ENCODE data around the gene CFAP45.

CFAP45 gene

GRCh38 chr1:159872891-159873290, 27.1 kb downstream of the CFAP45 start:
- Histone ChIP-seq H2AFZ (ENCODE audit: low read length) (no peak overlapping the region), H3K27ac (ENCODE audit: low read depth, low read length, poor library complexity, severe bottlenecking) (no peak overlapping the region), H3K9me3 (ENCODE audit: low read length) (no peaks in the 10 kb centered on the region), H3K36me3 (ENCODE audit: insufficient read depth, low read length) (no peaks in the 10 kb centered on the region), H4K20me1 (ENCODE audit: insufficient read depth, low read length) (no peaks in the 10 kb centered on the region), H3F3A (ENCODE audit: insufficient read depth, low read length) (no peaks in the 10 kb centered on the region), H3K4me1 (ENCODE audit: insufficient read depth, low read length, severe bottlenecking) (no peaks in the 10 kb centered on the region), H3K9me2 (ENCODE audit: low read depth, low read length) (no peaks in the 10 kb centered on the region), H3K27me3 (ENCODE audit: insufficient read depth, low read length) (no peaks in the 10 kb centered on the region; the same call in 1 of the 2 replicates), H3K79me2 (ENCODE audit: insufficient read depth, low read length) (no peaks in the 10 kb centered on the region), H3K4me2 (ENCODE audit: low read length) (no peak overlapping the region), H3K9ac (ENCODE audit: low read length) (no peak overlapping the region), H3K4me3 (ENCODE audit: low read depth, low read length, poor library complexity, severe bottlenecking) (no peak overlapping the region)
- TF ChIP-seq EZH2 (IDR thresholded peaks at IDR 0.05; ENCODE audit: borderline replicate concordance, low read length) (no peak), CTCF (IDR thresholded peaks at IDR 0.05; ENCODE audit: low read length) (no peak)

DNA sequence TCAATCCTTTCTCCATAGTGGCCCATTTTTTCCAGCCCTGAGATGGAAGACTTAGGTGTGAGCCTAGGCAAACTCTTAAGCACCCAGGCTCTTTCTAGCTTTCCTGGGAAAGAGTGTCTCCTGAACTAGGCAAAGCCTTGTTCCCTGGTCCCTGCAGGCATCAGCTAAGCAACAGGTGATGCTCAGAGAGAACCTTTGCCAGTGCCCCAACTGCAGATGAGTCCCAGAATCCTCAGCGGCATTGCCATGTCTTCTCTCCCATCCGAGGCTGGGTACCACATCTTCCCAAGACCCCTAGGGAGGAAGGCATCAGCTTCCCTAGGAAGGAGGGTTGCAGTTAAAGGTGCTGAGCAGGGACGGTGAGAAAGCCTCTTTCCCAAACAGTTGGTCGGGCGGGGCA, 29.3 kb downstream of the CFAP45 start:
- Histone ChIP-seq H3K4me1 (ENCODE audit: insufficient read depth, low read length, severe bottlenecking) (no peaks in the 10 kb centered on the region), H3K9me3 (ENCODE audit: low read length) (no peaks in the 10 kb centered on the region), H3K27me3 (ENCODE audit: insufficient read depth, low read length) (no peaks in the 10 kb centered on the region; the same call in 1 of the 2 replicates), H4K20me1 (ENCODE audit: insufficient read depth, low read length) (no peaks in the 10 kb centered on the region), H3F3A (ENCODE audit: insufficient read depth, low read length) (no peaks in the 10 kb centered on the region), H3K9ac (ENCODE audit: low read length) (no peak overlapping the region), H3K36me3 (ENCODE audit: insufficient read depth, low read length) (no peaks in the 10 kb centered on the region), H3K9me2 (ENCODE audit: low read depth, low read length) (no peaks in the 10 kb centered on the region), H3K4me3 (ENCODE audit: low read depth, low read length, poor library complexity, severe bottlenecking) (no peak overlapping the region), H3K27ac (ENCODE audit: low read depth, low read length, poor library complexity, severe bottlenecking) (no peak overlapping the region), H3K4me2 (ENCODE audit: low read length) (no peak overlapping the region), H3K79me2 (ENCODE audit: insufficient read depth, low read length) (no peaks in the 10 kb centered on the region), H2AFZ (ENCODE audit: low read length) (no peak overlapping the region)
- TF ChIP-seq CTCF (IDR thresholded peaks at IDR 0.05; ENCODE audit: low read length), result no peak
- no peak for TF ChIP-seq EZH2 (IDR thresholded peaks at IDR 0.05; ENCODE audit: borderline replicate concordance, low read length)

- no peak for TF ChIP-seq EZH2 (IDR thresholded peaks at IDR 0.05; ENCODE audit: borderline replicate concordance, low read length)
- TF ChIP-seq CTCF (IDR thresholded peaks at IDR 0.05; ENCODE audit: low read length), result no peak
- H3K4me3 ChIP-seq (ENCODE audit: low read depth, low read length, poor library complexity, severe bottlenecking), result no peak overlapping the region
- no peaks in the 10 kb centered on the region for H3K36me3 ChIP-seq (ENCODE audit: insufficient read depth, low read length)
- H3K4me1 ChIP-seq (ENCODE audit: insufficient read depth, low read length, severe bottlenecking), result no peaks in the 10 kb centered on the region
- H3K9me2 ChIP-seq (ENCODE audit: low read depth, low read length), result no peaks in the 10 kb centered on the region
- no peak overlapping the region for H3K27ac ChIP-seq (ENCODE audit: low read depth, low read length, poor library complexity, severe bottlenecking)
- no peaks in the 10 kb centered on the region for H3K9me3 ChIP-seq (ENCODE audit: low read length)
- H2AFZ ChIP-seq (ENCODE audit: low read length), result no peak overlapping the region
- no peak overlapping the region for H3K9ac ChIP-seq (ENCODE audit: low read length)
- H4K20me1 ChIP-seq (ENCODE audit: insufficient read depth, low read length), result no peaks in the 10 kb centered on the region
- H3K4me2 ChIP-seq (ENCODE audit: low read length), result no peak overlapping the region
- no peaks in the 10 kb centered on the region for H3F3A ChIP-seq (ENCODE audit: insufficient read depth, low read length)
- H3K79me2 ChIP-seq (ENCODE audit: insufficient read depth, low read length), result no peaks in the 10 kb centered on the region
- H3K27me3 ChIP-seq (ENCODE audit: insufficient read depth, low read length), result no peaks in the 10 kb centered on the region; the same call in 1 of the 2 replicates
Observed at GRCh38 chr1:159869607-159870006, 30.4 kb downstream of the CFAP45 start.
